WI38 (cell line): Measurements from ENCODE around the gene TSPAN6.

Source experiments
- H3K4me3 ChIP-seq: 2 replicates; pipeline ENCODE4 v1.5.1; 2011; ENCODE audit warnings: low read depth, mild to moderate bottlenecking, control low read depth, low read length
- CTCF ChIP-seq: IDR thresholded peaks from 2 replicates; pipeline ENCODE4 v1.5.1; 2012; ENCODE audit warnings: low read depth, mild to moderate bottlenecking, control low read depth, low read length

TSPAN6 gene

DNA sequence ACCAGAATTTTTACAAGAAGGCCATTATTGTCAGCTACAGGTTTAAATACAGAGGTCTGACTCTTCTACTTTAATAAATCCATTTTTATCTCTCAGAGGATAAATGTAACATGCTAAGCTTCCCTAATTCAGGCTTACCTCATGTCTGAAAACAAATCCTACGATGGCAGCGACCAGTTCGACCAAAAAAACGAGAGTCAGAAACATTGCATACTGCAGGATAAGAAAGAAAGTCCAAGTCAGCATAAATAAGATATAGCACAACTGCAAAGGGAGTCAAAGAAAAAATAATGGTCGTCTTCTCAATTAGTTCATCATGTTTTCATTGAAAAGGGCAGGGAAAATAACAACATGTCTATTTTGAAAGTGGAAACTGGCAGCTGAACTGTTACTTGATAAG is 1.6 kb downstream of the TSPAN6 start:
- no peak for TF ChIP-seq CTCF
- H3K4me3 ChIP-seq: no peak overlapping the region; the same call in 1 of the 2 replicates

GRCh38 chrX:100625985-100626491 is 10.6 kb downstream of the TSPAN6 start:
- H3K4me3 ChIP-seq: no peak overlapping the region
- TF ChIP-seq CTCF: no peak

DNA sequence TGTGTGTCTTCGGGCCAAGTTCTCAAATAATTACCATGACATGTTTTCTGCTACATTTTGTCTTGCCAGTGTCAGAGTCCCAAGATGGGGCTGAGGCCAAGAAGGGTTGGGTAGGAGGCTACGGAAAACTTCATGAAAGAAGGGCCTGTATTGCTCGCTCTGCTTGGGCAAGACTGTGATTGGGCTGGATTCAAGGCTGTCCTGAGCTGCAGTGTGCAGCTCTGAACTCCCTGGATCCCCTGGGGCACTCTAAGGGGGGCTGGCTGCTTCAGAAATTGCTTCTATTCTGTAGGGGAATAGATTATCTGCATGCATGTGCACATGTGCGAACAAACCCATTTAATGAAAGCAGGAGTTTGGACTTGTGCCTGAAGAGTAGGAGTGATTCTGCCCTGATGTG is 13.6 kb downstream of the TSPAN6 start:
- H3K4me3 ChIP-seq: no peak overlapping the region
- TF ChIP-seq CTCF: no peak

- TF ChIP-seq CTCF: peak; percentile 46
- H3K4me3 ChIP-seq: no peak overlapping the region
These were observed 21.6 kb downstream of the TSPAN6 start for GRCh38 chrX:100615005-100615404.

DNA sequence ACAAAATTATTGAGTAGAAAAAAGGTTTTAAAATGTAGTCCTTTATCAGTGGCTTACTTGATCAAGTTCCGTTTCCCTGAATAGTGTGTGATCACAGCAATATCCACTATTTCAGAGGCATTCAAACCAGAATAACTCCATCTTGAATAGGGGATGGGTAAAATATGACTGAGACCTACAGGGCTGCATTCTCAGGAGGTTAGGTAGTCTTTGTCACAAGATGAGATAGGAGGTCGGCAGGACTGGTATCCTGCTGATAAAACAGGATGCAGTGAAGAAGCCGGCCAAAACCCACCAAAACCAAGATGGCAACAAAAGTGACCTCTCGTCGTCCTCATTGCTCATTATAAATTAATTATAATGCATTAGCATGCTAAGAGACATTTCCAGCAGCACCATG is 24.7 kb downstream of the TSPAN6 start:
- no peak overlapping the region for H3K4me3 ChIP-seq
- no peak for TF ChIP-seq CTCF

DNA sequence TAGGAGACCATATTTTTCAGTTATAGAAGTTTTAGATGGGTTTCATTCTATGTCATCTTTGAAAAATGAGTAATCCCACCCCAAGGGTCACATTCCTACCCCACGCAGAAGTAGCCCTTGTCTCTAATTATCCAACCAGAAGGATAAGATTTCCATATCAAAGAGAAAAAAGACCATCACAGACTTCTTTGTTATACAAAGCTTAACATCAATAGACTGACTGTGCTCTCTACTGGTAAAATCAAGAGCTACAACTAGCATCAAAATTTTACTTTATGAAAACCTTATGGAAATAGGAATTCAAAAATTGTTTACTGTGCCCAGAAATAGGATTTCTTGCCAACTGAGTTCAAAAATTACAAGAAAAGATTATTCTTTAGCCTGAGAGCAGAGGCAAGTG is 27.0 kb downstream of the TSPAN6 start:
- TF ChIP-seq CTCF: no peak
- no peak overlapping the region for H3K4me3 ChIP-seq

DNA sequence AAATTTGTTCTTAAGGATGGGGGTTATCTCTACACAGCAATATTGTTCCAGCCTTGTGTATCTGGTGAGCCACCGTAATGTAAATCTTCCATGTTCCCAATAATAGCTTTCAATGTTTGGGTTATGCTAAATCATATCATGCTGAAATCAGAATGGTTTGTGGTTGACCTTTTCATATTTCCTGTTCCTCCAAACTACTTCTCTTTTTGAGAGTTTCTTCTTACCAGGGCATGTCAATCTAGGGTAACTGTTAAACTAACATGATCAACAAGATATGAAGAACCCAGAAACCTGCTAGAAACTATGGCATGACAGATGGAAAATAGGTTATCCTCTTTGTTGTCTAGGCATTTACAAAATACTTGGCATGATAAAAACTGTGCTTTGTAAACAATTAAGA is 29.9 kb downstream of the TSPAN6 start:
- TF ChIP-seq CTCF: no peak
- H3K4me3 ChIP-seq: no peak overlapping the region
